H1 (cell line): Measurements from ENCODE around the gene FN3KRP. TPM values are rescaled to one million over a fixed set of nuclear protein-coding genes. Genes with fewer than 3 reads are reported as not detected.
A peak's percentile ranks its signal among the peaks of the same experiment; 100 is the strongest.

Experiments used
- CTCF ChIA-PET: fragments of 300-600 bp; sonication (Branson Sonifier 250); formaldehyde crosslinking; loops from one replicate; lab custom pipeline; 2021; ENCODE audit not compliant: partially characterized antibody; lab: Charles Lee
- POLR2A ChIA-PET: fragments of 300-600 bp; sonication (Branson Sonifier 250); formaldehyde crosslinking; loops from one replicate; lab custom pipeline; 2021; ENCODE audit warnings: inconsistent platforms; ENCODE audit not compliant: partially characterized antibody; lab: Charles Lee
- DNase-seq, 2 experiments: peaks; one replicate each; pipeline versions ENCODE4 v3.0.0 to v3.0.0-alpha.2; 2010 to 2022; ENCODE audit warnings: low spot score in 2 of 2, low read depth in 1 of 2, mixed read lengths in 1 of 2
- FAIRE-seq: peaks from 2 replicates; lab custom pipeline; 2011; peaks lifted over from hg19 to GRCh38; lab: Jason Lieb, UNC
- H2AFZ ChIP-seq: 2 replicates; pipeline ENCODE4 v1.8.1; 2012; ENCODE audit warnings: low read length, inconsistent platforms
- H2AK5ac ChIP-seq: 2 replicates; pipeline ENCODE4 v1.6.1; 2013; ENCODE audit warnings: low read depth, low read length
- H2BK120ac ChIP-seq: replicated peaks from 2 replicates; pipeline ENCODE3; 2013; ENCODE audit warnings: low read depth, low read length, inconsistent platforms
- H2BK12ac ChIP-seq: 2 replicates; pipeline ENCODE4 v1.6.1; 2013; ENCODE audit warnings: low read depth, low read length
- H2BK15ac ChIP-seq: 2 replicates; pipeline ENCODE4 v1.6.1; 2013; ENCODE audit warnings: low read length
- H2BK20ac ChIP-seq: 2 replicates; pipeline ENCODE4 v1.6.1; 2013; ENCODE audit warnings: low read length
- H2BK5ac ChIP-seq: 2 replicates; pipeline ENCODE4 v1.6.1; 2013; ENCODE audit warnings: low read depth, low read length
- H3K14ac ChIP-seq: 2 replicates; pipeline ENCODE4 v1.6.1; 2013; ENCODE audit warnings: inconsistent platforms; ENCODE audit not compliant: insufficient read length
- H3K18ac ChIP-seq: 2 replicates; pipeline ENCODE4 v1.6.1; 2013; ENCODE audit warnings: low read length; ENCODE audit errors: extremely low read depth
- H3K23ac ChIP-seq: 2 replicates; pipeline ENCODE4 v1.6.1; 2013; ENCODE audit warnings: inconsistent platforms; ENCODE audit not compliant: insufficient read length
- H3K23me2 ChIP-seq: 2 replicates; pipeline ENCODE4 v1.6.1; 2013; ENCODE audit warnings: low read depth, low read length
- H3K27ac ChIP-seq: 2 replicates; pipeline ENCODE4 v1.6.1; 2011; ENCODE audit warnings: low read depth, low read length, inconsistent platforms
- H3K27me3 ChIP-seq, 4 experiments: replicated peaks in 1 of 4; 1 replicate in 1 of 4; 2 replicates in 3 of 4; pipeline versions ENCODE4 v1.6.1 to v1.8.1; 2011 to 2013; ENCODE audit warnings: low read length in 3 of 4, mild to moderate bottlenecking in 3 of 4, inconsistent platforms in 2 of 4, mixed read lengths in 2 of 4, moderate library complexity in 1 of 4; ENCODE audit not compliant: control insufficient read depth in 3 of 4, insufficient read depth in 3 of 4; ENCODE audit errors: extremely low read depth in 1 of 4
- H3K36me3 ChIP-seq, 4 experiments: 2 replicates each; pipeline versions ENCODE4 v1.6.1 to v1.8.1; 2011 to 2013; ENCODE audit warnings: mild to moderate bottlenecking in 4 of 4, low read length in 3 of 4, moderate library complexity in 2 of 4, control low read depth in 1 of 4, inconsistent platforms in 1 of 4; ENCODE audit not compliant: insufficient read depth in 4 of 4, control insufficient read depth in 2 of 4
- H3K4ac ChIP-seq: replicated peaks from 2 replicates; pipeline ENCODE3; 2013; ENCODE audit warnings: low read length, low read depth, mixed read lengths, inconsistent platforms; ENCODE audit not compliant: insufficient read length
- H3K4me1 ChIP-seq, 4 experiments: replicated peaks in 1 of 4; 1 replicate in 1 of 4; 2 replicates in 3 of 4; pipeline versions ENCODE4 v1.6.1 to v1.8.1; 2011 to 2013; ENCODE audit warnings: low read length in 3 of 4, inconsistent platforms in 2 of 4, mixed read lengths in 1 of 4; ENCODE audit not compliant: insufficient read depth in 4 of 4, control insufficient read depth in 3 of 4
- H3K4me2 ChIP-seq, 2 experiments: 2 replicates each; pipeline versions ENCODE4 v1.6.1 to v1.8.1; 2011 to 2013; ENCODE audit warnings: low read depth in 2 of 2, low read length in 2 of 2, control low read depth in 1 of 2, inconsistent platforms in 1 of 2, mild to moderate bottlenecking in 1 of 2; ENCODE audit not compliant: insufficient read depth in 1 of 2
- H3K4me3 ChIP-seq, 4 experiments: fragments of 200-600, 300-600 bp in 1 of 4; sonication (generic), shearing (Covaris generic), sonication (Bioruptor Twin) in 1 of 4; 2 replicates each; pipeline versions ENCODE4 v1.5.1 to v1.8.1; 2011 to 2016; ENCODE audit warnings: low read length in 4 of 4, low read depth in 3 of 4, control low read depth in 2 of 4, inconsistent platforms in 2 of 4, mild to moderate bottlenecking in 2 of 4, mixed read lengths in 1 of 4, moderate library complexity in 1 of 4; ENCODE audit not compliant: insufficient read depth in 2 of 4; ENCODE audit errors: extremely low read depth in 1 of 4
- H3K56ac ChIP-seq: replicated peaks from 2 replicates; pipeline ENCODE3; 2013; ENCODE audit warnings: low read depth, mild to moderate bottlenecking, mixed read lengths, low read length, inconsistent platforms; ENCODE audit not compliant: insufficient read length
- H3K79me1 ChIP-seq: 2 replicates; pipeline ENCODE4 v1.6.1; 2013; ENCODE audit warnings: low read depth, low read length, control low read depth
- H3K79me2 ChIP-seq, 2 experiments: 2 replicates each; pipeline versions ENCODE4 v1.6.1 to v1.8.1; 2012 to 2013; ENCODE audit warnings: low read length in 2 of 2, mild to moderate bottlenecking in 2 of 2, inconsistent platforms in 1 of 2; ENCODE audit not compliant: insufficient read depth in 2 of 2, control insufficient read depth in 1 of 2
- H3K9ac ChIP-seq, 4 experiments: replicated peaks in 1 of 4; 1 replicate in 1 of 4; 2 replicates in 3 of 4; pipeline versions ENCODE4 v1.6.1 to v1.8.1; 2011 to 2013; ENCODE audit warnings: low read depth in 3 of 4, low read length in 3 of 4, control low read depth in 2 of 4, mild to moderate bottlenecking in 2 of 4, moderate library complexity in 2 of 4, inconsistent platforms in 1 of 4; ENCODE audit errors: extremely low read depth in 1 of 4
- H3K9me3 ChIP-seq, 2 experiments: 2 replicates each; pipeline versions ENCODE4 v1.6.1 to v1.8.1; 2012 to 2013; ENCODE audit warnings: mild to moderate bottlenecking in 2 of 2, moderate library complexity in 2 of 2, control low read depth in 1 of 2, inconsistent platforms in 1 of 2, low read depth in 1 of 2, low read length in 1 of 2, mixed read lengths in 1 of 2; ENCODE audit not compliant: insufficient read depth in 2 of 2
- H4K20me1 ChIP-seq, 2 experiments: replicated peaks in 1 of 2; 2 replicates each; pipeline versions ENCODE3 to v1.8.1; 2011 to 2013; ENCODE audit warnings: inconsistent platforms in 2 of 2, low read length in 2 of 2, mild to moderate bottlenecking in 1 of 2; ENCODE audit not compliant: insufficient read depth in 2 of 2, control insufficient read depth in 1 of 2
- H4K5ac ChIP-seq: 2 replicates; pipeline ENCODE4 v1.6.1; 2013; ENCODE audit warnings: low read length, low read depth, mixed read lengths, inconsistent platforms; ENCODE audit not compliant: insufficient read length
- H4K8ac ChIP-seq: 2 replicates; pipeline ENCODE4 v1.8.0; 2013; ENCODE audit warnings: mild to moderate bottlenecking, moderate library complexity, low read length, inconsistent platforms; ENCODE audit not compliant: insufficient read depth; ENCODE audit errors: extremely low read depth
- H4K91ac ChIP-seq: replicated peaks from 2 replicates; pipeline ENCODE3; 2013; ENCODE audit warnings: low read length, mixed read lengths, inconsistent platforms; ENCODE audit not compliant: insufficient read length
- ASH2L ChIP-seq: fragments of 200-600, 300-600 bp; sonication (generic); IDR thresholded peaks from one replicate; pipeline ENCODE4 v1.7.1; 2017; ENCODE audit warnings: low read length
- E2F6 ChIP-seq: IDR thresholded peaks from 2 replicates; pipeline ENCODE4 v1.6.1; 2012; ENCODE audit warnings: inconsistent platforms
- RNF2 ChIP-seq: fragments of 200-900, 300-1000 bp; sonication (generic); IDR thresholded peaks from 2 replicates; pipeline ENCODE4 v1.7.1; 2016; ENCODE audit warnings: borderline replicate concordance, low read depth, mild to moderate bottlenecking, antibody characterized with exemption, low read length; ENCODE audit not compliant: poor library complexity, severe bottlenecking; ENCODE audit errors: missing control alignments
- SP2 ChIP-seq: IDR thresholded peaks from 2 replicates; pipeline ENCODE4 v1.6.1; 2012; ENCODE audit warnings: mild to moderate bottlenecking, low read length, inconsistent platforms
- TAF7 ChIP-seq: optimal IDR thresholded peaks from 2 replicates; pipeline ENCODE3; 2011; ENCODE audit warnings: low read depth, mild to moderate bottlenecking, inconsistent platforms, low read length, moderate library complexity, borderline replicate concordance
- WGBS, 2 experiments: shearing (Covaris generic) in 1 of 2; methylation state at CpG; one replicate each; pipeline versions ENCODE4 v1.1.6 to v1.1.7; 2013 to 2015; ENCODE audit warnings: low lambda C conversion rate in 2 of 2, mixed read lengths in 2 of 2, inconsistent platforms in 1 of 2, low coverage in 1 of 2, missing lambda C conversion rate in 1 of 2; ENCODE audit not compliant: insufficient replicate concordance in 2 of 2, insufficient coverage in 1 of 2, insufficient read length in 1 of 2; ENCODE audit errors: extremely low coverage in 1 of 2, missing lambda C conversion rate in 1 of 2; 5-methylcytosine and 5-hydroxymethylcytosine counted together
- polyA plus RNA-seq, 7 experiments: library from polyadenylated mRNA; depleted of rRNA in 3 of 7; stranded (reverse) in 5 of 7; unstranded in 2 of 7; fragments of >200 nt in 5 of 7; fragments of 200-250 nt in 2 of 7; gene quantifications; 1 replicate in 5 of 7; 2 replicates in 1 of 7; 4 replicates in 1 of 7; pipeline versions ENCODE4 v1.2.1 to v1.2.3, GENCODE V29; 2011 to 2013; ENCODE audit warnings: missing spikeins in 2 of 7, mixed read lengths in 2 of 7
- total RNA-seq: library from RNA; stranded (reverse); fragmentation: NEBNext Ultra II Directional; extraction: Animal tissue kit (Norgen Biotek cat#: 25700); gene quantifications from 2 replicates; pipeline ENCODE4 v1.2.1, GENCODE V29; 2021

Gene FN3KRP
- total and polyA plus RNA-seq, 2 of the 8 experiments (the other 6 are each of a cell fraction or from before 2014, with no cell fraction given), result 18.1 to 21.4 TPM

GRCh38 chr17:82734987-82735866 lies 18.7 kb downstream of the FN3KRP start, which contains the start of gene FN3K:
Gene FN3K, plus strand, starts transcription at chr17:82735615. Its CDS starts 22 bp downstream, at chr17:82735637.
- Histone ChIP-seq H2BK12ac (0 out of 2 replicates have a peak within 1 kb of the TSS, but pooled peaks have one; percentile 17), H3K4me2 (peak within 1 kb of the TSS; percentile 68 to 72), H3K4ac (no peak within 1 kb of the TSS), H4K20me1 (no peaks in the 10 kb centered on the region), H3K56ac (peak within 1 kb of the TSS; percentile 46), H3K4me1 (peaks cover 0 to 2% (median under 1%) of the 10 kb centered on the region in 4 experiments; a peak in 2 of 7 replicates), H2BK5ac (no peak within 1 kb of the TSS; the same call in 1 of the 2 replicates), H3K79me1 (no peaks in the 10 kb centered on the region; the same call in 1 of the 2 replicates), H2AK5ac (no peak within 1 kb of the TSS), H2AFZ (peak within 1 kb of the TSS; percentile 21; the same call in 1 of the 2 replicates), H4K91ac (peak within 1 kb of the TSS; percentile 73), H3K79me2 (no peaks in the 10 kb centered on the region), H4K5ac (peak within 1 kb of the TSS; percentile 60), H3K9me3 (peaks cover 2 to 5% of the 10 kb centered on the region in 2 experiments; a peak in 2 of 4 replicates), H3K27me3 (peaks cover 0 to 3% (median 0%) of the 10 kb centered on the region in 4 experiments; a peak in 2 of 7 replicates), H3K27ac (0 out of 2 replicates have a peak within 1 kb of the TSS, but pooled peaks have one; percentile 31), H3K23ac (no peak within 1 kb of the TSS), H2BK120ac (no peak within 1 kb of the TSS), H3K9ac (peak within 1 kb of the TSS; percentile 54 to 77 (median 73)), H4K8ac (peak within 1 kb of the TSS; percentile 80), H3K18ac (peak within 1 kb of the TSS; percentile 60), H2BK20ac (no peak within 1 kb of the TSS), H3K14ac (no peak within 1 kb of the TSS), H3K23me2 (peaks cover 11% of the 10 kb centered on the region; the same call in 1 of the 2 replicates), H3K36me3 (peaks cover 0 to 8% (median 2%) of the 10 kb centered on the region in 4 experiments; a peak in 4 of 8 replicates), H2BK15ac (no peak within 1 kb of the TSS), H3K4me3 (peak within 1 kb of the TSS; percentile 53 to 77 (median 66))
- DNase-seq, result peak in 1 of 2 experiments; percentile 85
- ChIA-PET CTCF (interaction anchor here (1.1 kb wide), 2 partner anchors 30 to 201 kb away, joined by 3 read pairs; no protein-coding TSS in a partner anchor), POLR2A (interaction anchor here (0.8 to 1.5 kb wide), 5 partner anchors 12 to 48 kb away, joined by 3 to 5 read pairs (median 3); partner anchors contain the start of gene FN3KRP)
- WGBS, 2 experiments, result 10% methylated on average over 68 of the region's 101 CpGs; no CpG with 5 or more reads in 1 of the 2 experiments
- no peak for FAIRE-seq
- TF ChIP-seq SP2 (no peak), TAF7 (peak; percentile 49), E2F6 (peak; percentile 3; the same call in 1 of the 2 replicates), RNF2 (no peak), ASH2L (peak; percentile 70)
